ENCODE measurements around the gene RAB3A.

Gene RAB3A

DNA sequence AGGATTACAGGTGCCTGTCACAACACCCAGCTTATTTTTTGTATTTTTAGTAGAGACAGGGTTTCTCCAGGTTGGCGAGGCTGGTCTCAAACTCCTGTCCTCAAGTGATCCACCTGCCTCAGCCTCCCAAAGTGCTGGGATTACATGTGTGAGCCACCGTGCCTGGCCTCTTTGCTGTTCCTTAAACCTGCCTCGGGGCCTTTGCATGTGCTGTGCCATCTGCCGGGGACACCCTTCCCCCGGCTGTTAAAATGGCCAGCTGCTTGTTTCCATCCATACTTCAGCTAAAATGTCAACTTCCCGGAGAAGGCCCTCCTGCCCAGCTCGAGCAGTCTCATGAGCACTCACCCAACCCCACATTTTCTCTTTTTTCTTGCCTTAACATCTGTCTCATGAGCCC, 41.5 kb upstream of the RAB3A start:
- no peak for DNase-seq (ENCODE audit: extremely low read depth, insufficient read length)
- TF ChIP-seq, protein P1, sequence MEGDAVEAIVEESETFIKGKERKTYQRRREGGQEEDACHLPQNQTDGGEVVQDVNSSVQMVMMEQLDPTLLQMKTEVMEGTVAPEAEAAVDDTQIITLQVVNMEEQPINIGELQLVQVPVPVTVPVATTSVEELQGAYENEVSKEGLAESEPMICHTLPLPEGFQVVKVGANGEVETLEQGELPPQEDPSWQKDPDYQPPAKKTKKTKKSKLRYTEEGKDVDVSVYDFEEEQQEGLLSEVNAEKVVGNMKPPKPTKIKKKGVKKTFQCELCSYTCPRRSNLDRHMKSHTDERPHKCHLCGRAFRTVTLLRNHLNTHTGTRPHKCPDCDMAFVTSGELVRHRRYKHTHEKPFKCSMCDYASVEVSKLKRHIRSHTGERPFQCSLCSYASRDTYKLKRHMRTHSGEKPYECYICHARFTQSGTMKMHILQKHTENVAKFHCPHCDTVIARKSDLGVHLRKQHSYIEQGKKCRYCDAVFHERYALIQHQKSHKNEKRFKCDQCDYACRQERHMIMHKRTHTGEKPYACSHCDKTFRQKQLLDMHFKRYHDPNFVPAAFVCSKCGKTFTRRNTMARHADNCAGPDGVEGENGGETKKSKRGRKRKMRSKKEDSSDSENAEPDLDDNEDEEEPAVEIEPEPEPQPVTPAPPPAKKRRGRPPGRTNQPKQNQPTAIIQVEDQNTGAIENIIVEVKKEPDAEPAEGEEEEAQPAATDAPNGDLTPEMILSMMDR (IDR thresholded peaks at IDR 0.05; ENCODE audit: insufficient read depth, low read length, poor library complexity, severe bottlenecking): no peak

GRCh38 chr19:18239303-18239702, 35.5 kb upstream of the RAB3A start:
- no peak for DNase-seq (ENCODE audit: extremely low read depth, insufficient read length)
- TF ChIP-seq, protein P1 (IDR thresholded peaks at IDR 0.05; ENCODE audit: insufficient read depth, low read length, poor library complexity, severe bottlenecking): no peak
- Histone ChIP-seq H3K4me3 (replicated peaks; ENCODE audit: low read depth, low read length) (no peak overlapping the region), H3K27me3 (replicated peaks; ENCODE audit: control insufficient read depth, insufficient read depth, low read length) (peaks cover 2% of the 10 kb centered on the region), H3K36me3 (ENCODE audit: control insufficient read depth, insufficient read depth, low read length) (no peaks in the 10 kb centered on the region)

More for the DNA sequence above, 41.5 kb upstream of the RAB3A start:
- Histone ChIP-seq H3K4me3 (replicated peaks; ENCODE audit: low read depth, low read length) (no peak overlapping the region), H3K27me3 (replicated peaks; ENCODE audit: control insufficient read depth, insufficient read depth, low read length) (no peaks in the 10 kb centered on the region; the same call in 1 of the 2 replicates), H3K36me3 (ENCODE audit: control insufficient read depth, insufficient read depth, low read length) (no peaks in the 10 kb centered on the region)

DNA sequence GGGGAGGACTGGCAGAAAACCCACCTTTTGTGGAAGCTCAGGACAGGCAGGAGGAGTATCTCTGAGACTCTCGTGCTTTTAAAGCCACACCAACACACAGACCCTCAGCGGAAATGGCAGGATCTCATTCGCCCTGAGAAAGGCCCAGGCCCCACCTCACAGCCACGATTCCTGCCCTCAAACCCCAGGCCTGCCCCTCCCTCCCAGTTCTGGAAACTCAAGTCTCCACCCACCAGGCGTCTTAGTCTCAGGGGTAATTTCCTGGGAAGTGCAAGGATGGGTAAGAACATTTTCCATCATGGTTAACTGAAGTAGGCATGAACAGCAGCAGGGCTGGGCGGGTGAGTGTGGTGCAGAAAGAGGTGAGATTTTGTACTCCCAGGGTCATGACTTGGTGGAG, 30.4 kb upstream of the RAB3A start:
- no peak for DNase-seq (ENCODE audit: extremely low read depth, insufficient read length)
- TF ChIP-seq, protein P1 (IDR thresholded peaks at IDR 0.05; ENCODE audit: insufficient read depth, low read length, poor library complexity, severe bottlenecking): no peak
- H3K4me3 ChIP-seq (replicated peaks; ENCODE audit: low read depth, low read length): no peak overlapping the region
- H3K27me3 ChIP-seq (replicated peaks; ENCODE audit: control insufficient read depth, insufficient read depth, low read length): peaks cover 2% of the 10 kb centered on the region
- no peaks in the 10 kb centered on the region for H3K36me3 ChIP-seq (ENCODE audit: control insufficient read depth, insufficient read depth, low read length)

- DNase-seq (ENCODE audit: extremely low read depth, insufficient read length): no peak
- H3K4me3 ChIP-seq (replicated peaks; ENCODE audit: low read depth, low read length): no peak overlapping the region
- H3K36me3 ChIP-seq (ENCODE audit: control insufficient read depth, insufficient read depth, low read length): no peaks in the 10 kb centered on the region
- TF ChIP-seq, protein P1 (IDR thresholded peaks at IDR 0.05; ENCODE audit: insufficient read depth, low read length, poor library complexity, severe bottlenecking): no peak
- H3K27me3 ChIP-seq (replicated peaks; ENCODE audit: control insufficient read depth, insufficient read depth, low read length): peaks cover 2% of the 10 kb centered on the region
These were observed 29.5 kb upstream of the RAB3A start for GRCh38 chr19:18233224-18233825.

DNA sequence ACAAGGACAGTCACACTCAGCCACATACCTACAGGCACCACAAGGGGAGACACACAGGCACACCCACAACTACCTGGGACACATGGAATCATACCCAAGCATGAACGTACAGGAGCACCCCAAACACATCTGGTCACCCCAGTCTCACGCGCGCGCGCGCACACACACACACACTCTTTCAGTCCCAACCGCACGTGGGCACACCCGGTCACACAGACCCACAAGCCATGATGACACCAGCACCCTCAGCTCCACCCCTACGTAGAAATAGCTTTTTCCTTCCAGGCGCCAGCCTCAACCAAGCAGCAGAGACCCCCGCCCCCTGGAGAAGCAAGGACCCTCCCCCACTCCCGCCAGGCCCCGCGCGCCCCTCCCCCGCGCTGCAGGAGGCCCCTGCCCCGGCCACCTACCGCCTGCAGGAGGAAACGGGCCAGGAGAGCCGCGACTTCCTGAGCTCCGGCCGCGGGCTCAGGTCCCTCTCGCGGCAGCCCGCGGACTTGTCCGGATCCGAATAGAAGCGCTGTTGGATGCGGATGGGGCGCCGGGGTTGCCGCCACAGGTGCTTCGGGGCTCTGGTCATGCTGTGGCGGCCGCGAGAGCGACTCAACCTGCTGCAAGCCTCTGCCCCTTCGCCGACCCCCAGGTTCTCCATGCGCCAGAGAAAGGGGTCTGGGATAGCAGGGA, 28.8 kb upstream of the RAB3A start:
- no peak for DNase-seq (ENCODE audit: extremely low read depth, insufficient read length)
- Histone ChIP-seq H3K27me3 (replicated peaks; ENCODE audit: control insufficient read depth, insufficient read depth, low read length) (peaks cover 2% of the 10 kb centered on the region), H3K36me3 (ENCODE audit: control insufficient read depth, insufficient read depth, low read length) (no peaks in the 10 kb centered on the region), H3K4me3 (replicated peaks; ENCODE audit: low read depth, low read length) (no peak overlapping the region)
- TF ChIP-seq, protein P1 (IDR thresholded peaks at IDR 0.05; ENCODE audit: insufficient read depth, low read length, poor library complexity, severe bottlenecking): no peak
